Measurements from ENCODE around the gene FANCB.

FANCB gene

DNA sequence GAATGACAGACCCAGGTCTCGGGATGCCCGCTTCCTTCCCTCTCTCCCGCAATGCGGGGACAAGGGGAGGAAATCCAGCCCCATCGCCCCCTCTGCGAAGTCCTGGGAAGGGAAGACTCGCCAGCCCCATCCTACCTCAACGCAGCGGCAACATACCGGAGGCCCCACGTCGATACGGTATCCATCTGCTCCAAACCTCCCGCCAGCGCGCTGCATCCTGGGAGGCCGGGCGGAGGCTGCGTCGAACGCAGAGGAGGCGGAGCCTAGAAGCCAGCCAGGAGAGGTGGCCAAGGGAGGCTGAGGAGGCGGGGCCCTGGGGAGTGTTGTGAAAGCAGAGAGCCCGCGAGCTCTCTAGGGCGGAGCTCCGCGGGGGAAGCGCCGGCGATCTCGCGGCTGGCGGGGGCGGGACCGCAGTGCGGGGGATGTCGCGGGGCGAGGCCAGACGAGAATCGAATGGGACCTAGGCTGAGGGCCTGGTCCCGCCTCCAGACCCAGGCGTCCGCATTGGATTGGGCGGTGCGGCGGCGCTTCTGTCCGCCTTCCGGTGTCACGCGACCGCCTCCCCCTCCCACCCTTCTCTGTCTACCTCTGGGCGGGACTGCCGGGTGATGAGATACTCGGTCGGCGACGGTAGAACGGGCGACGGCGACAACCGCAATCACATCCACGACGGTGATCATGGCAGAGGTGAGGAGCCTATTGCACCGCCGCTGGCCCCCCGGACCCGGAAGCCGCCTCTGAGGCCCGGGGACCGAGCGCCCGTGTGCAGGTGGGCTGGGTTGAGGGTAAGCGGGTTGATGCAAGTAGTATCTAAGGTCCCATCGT is at the start of gene FANCB, which contains the start of gene MOSPD2:
TSS of gene FANCB (minus strand) at position 219 of the 825 bp plus-strand sequence. CDS start 7,559 bp downstream, outside the sequence.
TSS of gene MOSPD2 (plus strand) at position 571 of the 825 bp plus-strand sequence. CDS start at position 679, 108 bp downstream.
- TF ChIP-seq, protein P1, sequence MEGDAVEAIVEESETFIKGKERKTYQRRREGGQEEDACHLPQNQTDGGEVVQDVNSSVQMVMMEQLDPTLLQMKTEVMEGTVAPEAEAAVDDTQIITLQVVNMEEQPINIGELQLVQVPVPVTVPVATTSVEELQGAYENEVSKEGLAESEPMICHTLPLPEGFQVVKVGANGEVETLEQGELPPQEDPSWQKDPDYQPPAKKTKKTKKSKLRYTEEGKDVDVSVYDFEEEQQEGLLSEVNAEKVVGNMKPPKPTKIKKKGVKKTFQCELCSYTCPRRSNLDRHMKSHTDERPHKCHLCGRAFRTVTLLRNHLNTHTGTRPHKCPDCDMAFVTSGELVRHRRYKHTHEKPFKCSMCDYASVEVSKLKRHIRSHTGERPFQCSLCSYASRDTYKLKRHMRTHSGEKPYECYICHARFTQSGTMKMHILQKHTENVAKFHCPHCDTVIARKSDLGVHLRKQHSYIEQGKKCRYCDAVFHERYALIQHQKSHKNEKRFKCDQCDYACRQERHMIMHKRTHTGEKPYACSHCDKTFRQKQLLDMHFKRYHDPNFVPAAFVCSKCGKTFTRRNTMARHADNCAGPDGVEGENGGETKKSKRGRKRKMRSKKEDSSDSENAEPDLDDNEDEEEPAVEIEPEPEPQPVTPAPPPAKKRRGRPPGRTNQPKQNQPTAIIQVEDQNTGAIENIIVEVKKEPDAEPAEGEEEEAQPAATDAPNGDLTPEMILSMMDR (IDR thresholded peaks at IDR 0.05; ENCODE audit: borderline replicate concordance, insufficient read depth, low read depth, low read length) = no peak
- peak within 1 kb of the TSS; percentile 64 for H3K4me3 ChIP-seq (ENCODE audit: low read depth, low read length)

DNA sequence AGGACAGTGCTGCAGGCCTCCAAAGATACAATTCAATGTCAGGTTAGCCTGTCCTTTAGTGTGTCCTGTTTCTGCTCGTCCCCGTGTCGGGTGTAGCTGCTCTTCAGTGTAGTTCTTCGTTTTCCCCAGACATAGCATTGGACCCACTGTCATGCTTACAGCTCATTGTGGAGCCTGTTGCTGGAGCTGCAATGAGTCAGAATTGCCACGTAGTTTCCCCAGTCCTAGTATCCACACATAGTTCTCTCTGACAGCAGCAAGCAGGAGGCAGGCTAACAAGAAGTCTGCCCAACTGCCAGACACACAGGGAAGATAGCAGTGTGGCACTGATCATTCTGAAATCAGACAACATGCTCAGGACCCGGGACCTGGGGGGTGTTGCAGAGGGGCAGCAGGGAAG is 49.6 kb upstream of the FANCB start:
- no peak overlapping the region for H3K4me3 ChIP-seq (ENCODE audit: low read depth, low read length)
- TF ChIP-seq, protein P1 (IDR thresholded peaks at IDR 0.05; ENCODE audit: borderline replicate concordance, insufficient read depth, low read depth, low read length) = no peak

DNA sequence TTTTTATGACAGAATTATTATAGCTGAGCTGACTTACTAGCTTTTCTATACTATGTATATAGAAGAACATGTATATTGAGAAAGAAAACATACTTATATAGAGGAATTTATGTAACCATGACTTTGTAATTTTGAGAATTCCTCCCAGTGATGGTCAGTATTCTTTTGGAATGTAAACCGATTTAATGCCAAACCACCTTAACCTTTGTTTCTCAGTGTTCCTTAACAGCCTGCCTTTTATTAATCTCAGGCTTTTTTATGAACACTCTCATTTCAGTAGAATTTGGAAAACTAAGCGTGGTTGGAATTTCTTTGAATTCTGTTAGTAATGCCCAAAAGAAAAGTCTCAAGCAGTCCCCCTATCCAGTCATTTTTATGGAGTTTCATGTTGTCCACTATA is 47.3 kb upstream of the FANCB start:
- TF ChIP-seq, protein P1 (IDR thresholded peaks at IDR 0.05; ENCODE audit: borderline replicate concordance, insufficient read depth, low read depth, low read length) = no peak
- no peak overlapping the region for H3K4me3 ChIP-seq (ENCODE audit: low read depth, low read length)

DNA sequence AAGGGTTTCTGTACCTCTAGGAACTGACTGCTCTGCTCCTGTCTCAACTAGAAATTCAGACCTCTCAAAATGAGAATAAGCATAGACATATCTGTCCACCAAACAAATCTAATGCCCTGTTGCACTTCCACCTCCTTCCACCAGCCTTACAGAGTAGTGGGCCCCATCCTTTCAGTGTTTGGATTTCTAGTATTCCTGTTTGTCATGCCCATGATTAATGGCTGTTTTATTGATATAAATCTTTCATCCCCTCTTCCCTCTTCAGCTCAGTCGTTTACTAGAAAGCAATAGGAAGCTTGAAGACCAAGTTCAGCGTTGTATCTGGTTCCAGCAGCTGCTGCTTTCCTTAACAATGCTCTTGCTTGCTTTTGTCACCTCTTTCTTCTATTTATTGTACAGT is 46.5 kb upstream of the FANCB start:
- no peak overlapping the region for H3K4me3 ChIP-seq (ENCODE audit: low read depth, low read length)
- TF ChIP-seq, protein P1 (IDR thresholded peaks at IDR 0.05; ENCODE audit: borderline replicate concordance, insufficient read depth, low read depth, low read length) = no peak

DNA sequence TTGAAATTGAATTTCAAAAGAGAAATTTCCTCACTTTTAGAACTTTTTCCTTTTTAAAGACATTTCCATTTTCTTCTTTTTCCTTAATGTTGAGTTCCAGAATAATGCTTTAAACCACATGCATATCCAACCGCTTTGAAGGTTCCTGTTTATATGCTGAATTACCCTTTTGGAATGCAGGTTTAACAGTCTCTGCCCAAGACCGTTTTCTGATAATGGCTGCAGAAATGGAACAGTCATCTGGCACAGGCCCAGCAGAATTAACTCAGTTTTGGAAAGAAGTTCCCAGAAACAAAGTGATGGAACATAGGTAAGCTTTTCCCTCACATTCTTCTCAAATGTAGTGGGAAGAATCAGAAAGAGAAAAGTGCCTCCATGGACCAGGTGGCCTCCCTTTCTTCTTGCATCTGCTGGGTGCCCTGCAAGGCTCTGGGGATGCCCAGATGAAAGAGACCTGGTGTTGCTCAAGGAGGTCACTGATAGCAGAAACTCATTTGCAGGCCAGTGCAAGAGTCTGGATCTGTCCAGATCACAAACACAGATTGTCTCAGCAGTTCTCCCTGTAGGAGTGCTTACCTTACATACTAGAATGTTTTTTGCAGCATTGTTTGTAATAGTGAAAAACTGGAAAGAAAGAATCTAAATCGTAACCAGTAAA is 43.3 kb upstream of the FANCB start:
- H3K4me3 ChIP-seq (ENCODE audit: low read depth, low read length) = no peak overlapping the region
- TF ChIP-seq, protein P1 (IDR thresholded peaks at IDR 0.05; ENCODE audit: borderline replicate concordance, insufficient read depth, low read depth, low read length) = no peak

DNA sequence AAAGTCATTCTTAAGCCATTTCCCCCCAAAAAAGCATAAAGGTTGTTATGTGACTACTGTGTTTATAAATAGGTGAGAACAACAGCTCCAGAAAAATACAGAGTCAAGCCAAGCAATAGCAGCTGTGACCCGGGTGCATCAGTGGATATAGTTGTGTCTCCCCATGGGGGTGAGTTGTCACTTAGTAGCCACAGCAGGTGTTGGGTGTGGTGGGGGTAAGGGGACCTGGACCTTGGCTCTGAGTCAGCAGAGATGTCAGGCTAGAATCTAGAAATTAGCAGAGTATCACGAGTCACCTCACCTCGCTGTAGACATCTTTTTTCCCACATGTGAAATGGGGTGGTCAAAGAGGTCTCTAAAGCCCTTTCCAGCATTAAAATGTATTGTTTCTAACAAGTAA is 42.7 kb upstream of the FANCB start:
- TF ChIP-seq, protein P1 (IDR thresholded peaks at IDR 0.05; ENCODE audit: borderline replicate concordance, insufficient read depth, low read depth, low read length) = no peak
- no peak overlapping the region for H3K4me3 ChIP-seq (ENCODE audit: low read depth, low read length)
